NCI-H510A treated with DMSO at 0.1 percent for 48 hours (cell line): ENCODE measurements around the gene ALPL.
A peak's percentile ranks its signal among the peaks of the same experiment; 100 is the strongest.
"Not testable (repeated sequence)": the region's sequence is repeated elsewhere in the genome, so short reads cannot be mapped to it uniquely, and the experiment has no call there.

Source experiments
- DNase-seq: peaks from one replicate; lab custom pipeline; 2025; lab: John Stamatoyannopoulos, UW

The ALPL gene

GRCh38 chr1:21507511-21508270 lies 1.5 kb upstream of the ALPL start:
- DNase-seq: no peak

- DNase-seq: peak; percentile 24
Measured at GRCh38 chr1:21508580-21509350, 458 bp upstream of the ALPL start.

- no peak for DNase-seq
Measured at GRCh38 chr1:21510113-21510493, 880 bp downstream of the ALPL start.

GRCh38 chr1:21510885-21511578 lies 1.8 kb downstream of the ALPL start:
- DNase-seq: no peak

GRCh38 chr1:21511579-21512522 lies 2.6 kb downstream of the ALPL start:
- DNase-seq: no peak

GRCh38 chr1:21514245-21514644 lies 5.0 kb downstream of the ALPL start:
- peak; percentile 16 for DNase-seq

- DNase-seq: peak; percentile 45
Measured at GRCh38 chr1:21517161-21517589, 8.0 kb downstream of the ALPL start.

GRCh38 chr1:21517660-21518480 lies 8.6 kb downstream of the ALPL start:
- no peak for DNase-seq

- DNase-seq: no peak
Measured at GRCh38 chr1:21518774-21519455, 9.7 kb downstream of the ALPL start.

- DNase-seq: not testable (repeated sequence)
Measured at GRCh38 chr1:21519486-21520070, 10.4 kb downstream of the ALPL start.

GRCh38 chr1:21520899-21521716 lies 11.9 kb downstream of the ALPL start:
- no peak for DNase-seq

- no peak for DNase-seq
Measured at GRCh38 chr1:21521717-21522060, 12.5 kb downstream of the ALPL start.

- DNase-seq: no peak
Measured at GRCh38 chr1:21522525-21523038, 13.4 kb downstream of the ALPL start.

- DNase-seq: no peak
Measured at GRCh38 chr1:21523297-21523813, 14.1 kb downstream of the ALPL start.

- no peak for DNase-seq
Measured at GRCh38 chr1:21524220-21524619, 15.0 kb downstream of the ALPL start.

GRCh38 chr1:21524686-21525339 lies 15.6 kb downstream of the ALPL start:
- DNase-seq: no peak

- no peak for DNase-seq
Measured at GRCh38 chr1:21525340-21525717, 16.1 kb downstream of the ALPL start.

GRCh38 chr1:21526441-21526840 lies 17.2 kb downstream of the ALPL start:
- DNase-seq: no peak
